Neural cell (in vitro differentiated cells): ENCODE data around the gene RUNX1. TPM values are rescaled to one million over a fixed set of nuclear protein-coding genes. Genes with fewer than 3 reads are reported as not detected.

Experiments used
- H2AFZ ChIP-seq: fragments of 200-600, 300-800 bp; sonication (generic), shearing (Covaris generic); 2 replicates; pipeline ENCODE4 v1.6.0; 2014; ENCODE audit warnings: low read depth, mild to moderate bottlenecking, antibody characterized with exemption, low read length, moderate library complexity
- H3F3A ChIP-seq: fragments of 200-600 bp; shearing (Covaris generic); 2 replicates; pipeline ENCODE4 v1.6.1; 2016; ENCODE audit warnings: mild to moderate bottlenecking, moderate library complexity, mixed read lengths, antibody characterized with exemption, low read length; ENCODE audit not compliant: insufficient read depth, poor library complexity, severe bottlenecking
- H3K27ac ChIP-seq: fragments of 200-600, 300-800 bp; sonication (generic), shearing (Covaris generic); 2 replicates; pipeline ENCODE4 v1.5.1; 2014; ENCODE audit warnings: mild to moderate bottlenecking, low read length, moderate library complexity
- H3K27me3 ChIP-seq: fragments of 300-800, 200-600 bp; sonication (generic), shearing (Covaris generic); 2 replicates; pipeline ENCODE4 v1.6.0; 2014; ENCODE audit warnings: mild to moderate bottlenecking, low read depth, low read length, moderate library complexity; ENCODE audit not compliant: insufficient read depth
- H3K36me3 ChIP-seq: fragments of 300-800, 200-600 bp; sonication (generic), shearing (Covaris generic); 2 replicates; pipeline ENCODE4 v1.5.1; 2014; ENCODE audit warnings: mild to moderate bottlenecking, antibody characterized with exemption, low read length, moderate library complexity; ENCODE audit not compliant: insufficient read depth
- H3K4me2 ChIP-seq: fragments of 300-800, 200-600 bp; sonication (generic), shearing (Covaris generic); 2 replicates; pipeline ENCODE4 v1.6.0; 2014; ENCODE audit warnings: mild to moderate bottlenecking, low read length
- H3K4me3 ChIP-seq: fragments of 300-800, 200-600 bp; sonication (generic), shearing (Covaris generic); 2 replicates; pipeline ENCODE4 v1.5.1; 2014; ENCODE audit warnings: mild to moderate bottlenecking, low read length, moderate library complexity
- H3K79me2 ChIP-seq: fragments of 200-600 bp; shearing (Covaris generic); replicated peaks from 2 replicates; pipeline ENCODE4 v1.6.0; 2014; ENCODE audit warnings: mild to moderate bottlenecking, low read length, moderate library complexity; ENCODE audit not compliant: insufficient read depth
- H3K9ac ChIP-seq: fragments of 300-800, 200-600 bp; sonication (generic), shearing (Covaris generic); 2 replicates; pipeline ENCODE4 v1.6.1; 2016; ENCODE audit warnings: mild to moderate bottlenecking, low read length, mixed read lengths
- H3K9me2 ChIP-seq: fragments of 200-600 bp; shearing (Covaris generic); 2 replicates; pipeline ENCODE4 v1.6.1; 2016; ENCODE audit warnings: mild to moderate bottlenecking, low read length, mixed read lengths; ENCODE audit not compliant: insufficient read depth
- H3K9me3 ChIP-seq: fragments of 200-600, 300-800 bp; sonication (generic), shearing (Covaris generic); 2 replicates; pipeline ENCODE4 v1.6.1; 2016; ENCODE audit warnings: mild to moderate bottlenecking, mixed run types, low read length, moderate library complexity, mixed read lengths
- H4K20me1 ChIP-seq: fragments of 200-600 bp; shearing (Covaris generic); 2 replicates; pipeline ENCODE4 v1.6.1; 2016; ENCODE audit warnings: mild to moderate bottlenecking, mixed run types; ENCODE audit not compliant: insufficient read depth
- EP300 ChIP-seq: fragments of 450-650 bp; conservative IDR thresholded peaks from 2 replicates; pipeline ENCODE4 v1.6.1; 2014; ENCODE audit warnings: antibody characterized with exemption, mild to moderate bottlenecking, moderate library complexity; ENCODE audit not compliant: poor library complexity, severe bottlenecking
- EZH2 ChIP-seq: fragments of 200-600, 300-800 bp; shearing (Covaris generic), sonication (generic); IDR thresholded peaks from 2 replicates; pipeline ENCODE4 v1.6.1; 2014; ENCODE audit warnings: antibody characterized with exemption, low read length, borderline replicate concordance, mild to moderate bottlenecking; ENCODE audit not compliant: insufficient read depth, poor library complexity, severe bottlenecking
- MXI1 ChIP-seq: fragments of 450-650 bp; conservative IDR thresholded peaks from 2 replicates; pipeline ENCODE4 v1.6.1; 2014; ENCODE audit warnings: antibody characterized with exemption, mild to moderate bottlenecking; ENCODE audit not compliant: poor library complexity, severe bottlenecking
- POLR2AphosphoS5 ChIP-seq: IDR thresholded peaks from 2 replicates; pipeline ENCODE4 v1.6.1; 2012
- RAD21 ChIP-seq: fragments of 450-650 bp; conservative IDR thresholded peaks from 2 replicates; pipeline ENCODE4 v1.6.1; 2014; ENCODE audit warnings: antibody characterized with exemption, mild to moderate bottlenecking, moderate library complexity
- REST ChIP-seq: IDR thresholded peaks from 2 replicates; pipeline ENCODE4 v1.6.1; 2012; ENCODE audit warnings: borderline replicate concordance
- SMC3 ChIP-seq: fragments of 450-650 bp; conservative IDR thresholded peaks from 2 replicates; pipeline ENCODE4 v1.6.1; 2014; ENCODE audit warnings: antibody characterized with exemption, mild to moderate bottlenecking, moderate library complexity; ENCODE audit not compliant: poor library complexity
- TAF1 ChIP-seq: IDR thresholded peaks from 2 replicates; pipeline ENCODE4 v1.6.1; 2012; ENCODE audit warnings: low read depth
- polyA plus RNA-seq: library from polyadenylated mRNA; depleted of rRNA; stranded (reverse); fragments of >200 nt; gene quantifications from 2 replicates; pipeline ENCODE4 v1.2.3, GENCODE V29; 2014
- TF ChIP-seq, protein P1 (sequence below): fragments of 450-650 bp; IDR thresholded peaks from 2 replicates; pipeline ENCODE4 v1.5.1; 2014; ENCODE audit warnings: antibody characterized with exemption, mild to moderate bottlenecking, moderate library complexity; ENCODE audit not compliant: poor library complexity, severe bottlenecking

The RUNX1 gene
- polyA plus RNA-seq, 1 donor from 2014 or later = not detected

DNA sequence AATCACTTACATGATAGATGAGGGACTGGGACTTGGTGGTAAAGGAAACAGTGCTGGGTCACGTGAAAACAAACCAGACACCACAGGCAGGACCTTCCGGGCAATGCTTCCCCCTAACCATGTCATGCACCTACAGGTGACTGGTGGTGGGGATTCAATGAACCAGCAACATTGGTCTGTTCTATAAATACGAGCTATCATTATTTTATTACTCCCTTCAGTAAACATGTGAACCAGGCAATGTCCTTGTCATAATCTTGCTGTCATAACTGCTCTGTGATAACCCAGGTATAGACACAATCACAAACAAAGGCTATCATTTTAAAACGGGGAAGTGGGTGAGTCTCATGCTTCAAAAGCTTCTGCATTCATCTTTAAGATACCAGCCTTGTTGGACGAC lies 226.9 kb downstream of the RUNX1 start:
- no peaks in the 10 kb centered on the region for H4K20me1 ChIP-seq
- H3K4me3 ChIP-seq = no peak overlapping the region
- H3K9me3 ChIP-seq = no peaks in the 10 kb centered on the region
- H3K9me2 ChIP-seq = no peaks in the 10 kb centered on the region
- H3K9ac ChIP-seq = no peak overlapping the region
- no peaks in the 10 kb centered on the region for H3F3A ChIP-seq
- no peaks in the 10 kb centered on the region for H3K36me3 ChIP-seq
- no peaks in the 10 kb centered on the region for H3K79me2 ChIP-seq
- no peak overlapping the region for H3K4me2 ChIP-seq
- H3K27ac ChIP-seq = no peak overlapping the region
- no peak for TF ChIP-seq EP300
- TF ChIP-seq MXI1 = no peak
- no peak for TF ChIP-seq SMC3
- no peak for TF ChIP-seq TAF1
- TF ChIP-seq, protein P1, sequence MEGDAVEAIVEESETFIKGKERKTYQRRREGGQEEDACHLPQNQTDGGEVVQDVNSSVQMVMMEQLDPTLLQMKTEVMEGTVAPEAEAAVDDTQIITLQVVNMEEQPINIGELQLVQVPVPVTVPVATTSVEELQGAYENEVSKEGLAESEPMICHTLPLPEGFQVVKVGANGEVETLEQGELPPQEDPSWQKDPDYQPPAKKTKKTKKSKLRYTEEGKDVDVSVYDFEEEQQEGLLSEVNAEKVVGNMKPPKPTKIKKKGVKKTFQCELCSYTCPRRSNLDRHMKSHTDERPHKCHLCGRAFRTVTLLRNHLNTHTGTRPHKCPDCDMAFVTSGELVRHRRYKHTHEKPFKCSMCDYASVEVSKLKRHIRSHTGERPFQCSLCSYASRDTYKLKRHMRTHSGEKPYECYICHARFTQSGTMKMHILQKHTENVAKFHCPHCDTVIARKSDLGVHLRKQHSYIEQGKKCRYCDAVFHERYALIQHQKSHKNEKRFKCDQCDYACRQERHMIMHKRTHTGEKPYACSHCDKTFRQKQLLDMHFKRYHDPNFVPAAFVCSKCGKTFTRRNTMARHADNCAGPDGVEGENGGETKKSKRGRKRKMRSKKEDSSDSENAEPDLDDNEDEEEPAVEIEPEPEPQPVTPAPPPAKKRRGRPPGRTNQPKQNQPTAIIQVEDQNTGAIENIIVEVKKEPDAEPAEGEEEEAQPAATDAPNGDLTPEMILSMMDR = no peak
- TF ChIP-seq POLR2AphosphoS5 = no peak
- TF ChIP-seq EZH2 = no peak
- no peak for TF ChIP-seq REST
- no peak for TF ChIP-seq RAD21
- no peaks in the 10 kb centered on the region for H3K27me3 ChIP-seq
- H2AFZ ChIP-seq = no peak overlapping the region

GRCh38 chr21:34821717-34822116 lies 227.4 kb downstream of the RUNX1 start:
- H3K27me3 ChIP-seq = no peaks in the 10 kb centered on the region
- no peak overlapping the region for H3K4me2 ChIP-seq
- no peaks in the 10 kb centered on the region for H3F3A ChIP-seq
- H3K4me3 ChIP-seq = no peak overlapping the region
- TF ChIP-seq TAF1 (no peak), RAD21 (no peak), SMC3 (no peak), REST (no peak), EZH2 (no peak), MXI1 (no peak), EP300 (no peak)
- TF ChIP-seq, protein P1 = no peak
- no peak overlapping the region for H3K9ac ChIP-seq
- no peaks in the 10 kb centered on the region for H3K79me2 ChIP-seq
- H3K9me3 ChIP-seq = no peaks in the 10 kb centered on the region
- H3K9me2 ChIP-seq = no peaks in the 10 kb centered on the region
- no peak overlapping the region for H2AFZ ChIP-seq
- no peaks in the 10 kb centered on the region for H3K36me3 ChIP-seq
- no peak overlapping the region for H3K27ac ChIP-seq
- no peaks in the 10 kb centered on the region for H4K20me1 ChIP-seq
